VCaP (cell line): ENCODE results near the gene LPCAT1.

Experiments used
- H3K27ac ChIP-seq: fragments of 450-650 bp; 2 replicates; pipeline ENCODE4 v1.5.1; 2017
- CTCF ChIP-seq: fragments of 450-650 bp; conservative IDR thresholded peaks from 2 replicates; pipeline ENCODE4 v1.5.1; 2017; ENCODE audit warnings: mild to moderate bottlenecking, moderate library complexity

LPCAT1 gene

GRCh38 chr5:1416856-1417469, 106.8 kb downstream of the LPCAT1 start:
- H3K27ac ChIP-seq: no peak overlapping the region
- TF ChIP-seq CTCF: no peak

- H3K27ac ChIP-seq: no peak overlapping the region
- TF ChIP-seq CTCF: no peak
These were observed 108.0 kb downstream of the LPCAT1 start for GRCh38 chr5:1415626-1416360.

GRCh38 chr5:1415059-1415425, 108.7 kb downstream of the LPCAT1 start:
- no peak for TF ChIP-seq CTCF
- no peak overlapping the region for H3K27ac ChIP-seq

- no peak for TF ChIP-seq CTCF
- no peak overlapping the region for H3K27ac ChIP-seq
These were observed 109.3 kb downstream of the LPCAT1 start for GRCh38 chr5:1414311-1415058.

- no peak overlapping the region for H3K27ac ChIP-seq
- no peak for TF ChIP-seq CTCF
These were observed 110.0 kb downstream of the LPCAT1 start for GRCh38 chr5:1413611-1414241.

- TF ChIP-seq CTCF: no peak
- H3K27ac ChIP-seq: no peak overlapping the region
These were observed 110.5 kb downstream of the LPCAT1 start for GRCh38 chr5:1413211-1413610.

- TF ChIP-seq CTCF: no peak
- H3K27ac ChIP-seq: no peak overlapping the region
These were observed 111.1 kb downstream of the LPCAT1 start for GRCh38 chr5:1412621-1413020.
